Hepatocyte (in vitro differentiated cells): ENCODE data around the gene MICAL2. TPM values are rescaled to one million over a fixed set of nuclear protein-coding genes. Genes with fewer than 3 reads are reported as not detected.

Experiments used
- DNase-seq: peaks from one replicate; pipeline ENCODE4 v3.0.0-alpha.2; 2016; ENCODE audit warnings: low spot score
- H2AFZ ChIP-seq: fragments of 200-600 bp; sonication (generic); 2 replicates; pipeline ENCODE4 v1.6.0; 2016; ENCODE audit warnings: antibody characterized with exemption, mild to moderate bottlenecking
- H3K27ac ChIP-seq: fragments of 200-600 bp; sonication (generic); 2 replicates; pipeline ENCODE4 v1.5.1; 2016; ENCODE audit warnings: mild to moderate bottlenecking
- H3K27me3 ChIP-seq: fragments of 200-600 bp; sonication (generic); 2 replicates; pipeline ENCODE4 v1.6.1; 2016
- H3K36me3 ChIP-seq: fragments of 200-600 bp; sonication (generic); replicated peaks from 2 replicates; pipeline ENCODE4 v1.5.1; 2016; ENCODE audit warnings: low read depth; ENCODE audit not compliant: insufficient read depth
- H3K4me1 ChIP-seq: fragments of 200-600 bp; sonication (generic); 2 replicates; pipeline ENCODE4 v1.5.1; 2016; ENCODE audit warnings: mild to moderate bottlenecking, moderate library complexity; ENCODE audit not compliant: insufficient read depth
- H3K4me2 ChIP-seq: fragments of 200-600 bp; sonication (generic); 2 replicates; pipeline ENCODE4 v1.6.0; 2016
- H3K4me3 ChIP-seq: fragments of 200-600 bp; sonication (generic); 2 replicates; pipeline ENCODE4 v1.5.1; 2016; ENCODE audit warnings: mild to moderate bottlenecking
- H3K79me2 ChIP-seq: fragments of 200-600 bp; sonication (generic); 2 replicates; pipeline ENCODE4 v1.6.0; 2017; ENCODE audit warnings: mild to moderate bottlenecking
- H3K9me2 ChIP-seq: fragments of 200-600 bp; sonication (generic); replicated peaks from 2 replicates; pipeline ENCODE4 v1.6.0; 2017; ENCODE audit warnings: mild to moderate bottlenecking; ENCODE audit not compliant: insufficient read depth
- H3K9me3 ChIP-seq: fragments of 200-600 bp; sonication (generic); 2 replicates; pipeline ENCODE4 v1.5.1; 2016; ENCODE audit warnings: low read depth, mild to moderate bottlenecking
- H4K20me1 ChIP-seq: fragments of 200-600 bp; sonication (generic); 2 replicates; pipeline ENCODE4 v1.6.0; 2016; ENCODE audit warnings: mild to moderate bottlenecking; ENCODE audit not compliant: insufficient read depth, poor library complexity, severe bottlenecking
- EZH2 ChIP-seq: fragments of 200-600 bp; sonication (generic); IDR thresholded peaks from 2 replicates; pipeline ENCODE4 v1.6.1; 2016; ENCODE audit warnings: antibody characterized with exemption, mild to moderate bottlenecking, borderline replicate concordance
- EZH2phosphoT487 ChIP-seq: fragments of 200-600 bp; sonication (generic); IDR thresholded peaks from one replicate; pipeline ENCODE4 v1.6.1; 2018; ENCODE audit warnings: antibody characterized with exemption, mild to moderate bottlenecking, low read depth, moderate library complexity; ENCODE audit not compliant: unreplicated experiment, severe bottlenecking
- WGBS: methylation state at CpG from one replicate; pipeline ENCODE4 v1.1.6; 2016; ENCODE audit warnings: low lambda C conversion rate; ENCODE audit errors: missing lambda C conversion rate; 5-methylcytosine and 5-hydroxymethylcytosine counted together
- polyA plus RNA-seq: library from polyadenylated mRNA; unstranded; fragments of >200 nt; fragmentation: Nextera tagmentation; extraction: Ambion mirVana; gene quantifications from 2 replicates; pipeline ENCODE4 v1.2.1, GENCODE V29; 2016
- total RNA-seq: library from RNA; depleted of rRNA; stranded (reverse); fragments of >200 nt; gene quantifications from 2 replicates; pipeline ENCODE4 v1.2.3, GENCODE V29; 2014
- TF ChIP-seq, protein P1 (sequence below): fragments of 200-600 bp; sonication (generic); IDR thresholded peaks from 2 replicates; pipeline ENCODE4 v1.5.1; 2016; ENCODE audit warnings: antibody characterized with exemption, mild to moderate bottlenecking; ENCODE audit not compliant: poor library complexity

The MICAL2 gene
- total and polyA plus RNA-seq, 2 experiments from 2014 or later: 36.8 to 56.0 TPM

DNA sequence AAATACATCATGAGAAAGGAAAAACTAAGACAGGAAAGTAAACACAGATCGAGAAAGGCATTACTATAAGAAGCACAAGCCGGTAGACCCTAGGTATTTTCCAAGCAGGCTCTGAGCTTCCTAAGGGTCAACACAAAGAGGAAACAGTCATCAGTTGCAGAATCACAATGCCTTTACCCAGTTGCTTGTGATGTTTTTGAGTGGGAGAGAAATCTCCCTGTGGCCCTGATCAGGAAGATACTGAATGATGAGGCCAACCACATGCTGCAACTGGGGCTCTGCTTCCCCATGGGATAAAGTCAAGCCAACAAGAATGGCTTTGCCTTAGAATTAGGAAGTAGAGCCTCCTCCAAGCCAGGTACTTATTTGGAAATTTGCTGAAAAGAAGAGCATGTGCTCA, 132.6 kb downstream of the MICAL2 start:
- no peak overlapping the region for H3K27ac ChIP-seq
- no peaks in the 10 kb centered on the region for H3K9me3 ChIP-seq
- no peak for DNase-seq
- peaks cover 14% of the 10 kb centered on the region for H3K4me1 ChIP-seq
- no peaks in the 10 kb centered on the region for H3K27me3 ChIP-seq
- 86% methylated on average over 2 of the region's 2 CpGs for WGBS
- H3K79me2 ChIP-seq: no peaks in the 10 kb centered on the region
- no peak overlapping the region for H3K4me3 ChIP-seq
- no peaks in the 10 kb centered on the region for H4K20me1 ChIP-seq
- no peak overlapping the region for H3K4me2 ChIP-seq
- TF ChIP-seq, protein P1, sequence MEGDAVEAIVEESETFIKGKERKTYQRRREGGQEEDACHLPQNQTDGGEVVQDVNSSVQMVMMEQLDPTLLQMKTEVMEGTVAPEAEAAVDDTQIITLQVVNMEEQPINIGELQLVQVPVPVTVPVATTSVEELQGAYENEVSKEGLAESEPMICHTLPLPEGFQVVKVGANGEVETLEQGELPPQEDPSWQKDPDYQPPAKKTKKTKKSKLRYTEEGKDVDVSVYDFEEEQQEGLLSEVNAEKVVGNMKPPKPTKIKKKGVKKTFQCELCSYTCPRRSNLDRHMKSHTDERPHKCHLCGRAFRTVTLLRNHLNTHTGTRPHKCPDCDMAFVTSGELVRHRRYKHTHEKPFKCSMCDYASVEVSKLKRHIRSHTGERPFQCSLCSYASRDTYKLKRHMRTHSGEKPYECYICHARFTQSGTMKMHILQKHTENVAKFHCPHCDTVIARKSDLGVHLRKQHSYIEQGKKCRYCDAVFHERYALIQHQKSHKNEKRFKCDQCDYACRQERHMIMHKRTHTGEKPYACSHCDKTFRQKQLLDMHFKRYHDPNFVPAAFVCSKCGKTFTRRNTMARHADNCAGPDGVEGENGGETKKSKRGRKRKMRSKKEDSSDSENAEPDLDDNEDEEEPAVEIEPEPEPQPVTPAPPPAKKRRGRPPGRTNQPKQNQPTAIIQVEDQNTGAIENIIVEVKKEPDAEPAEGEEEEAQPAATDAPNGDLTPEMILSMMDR: no peak
- TF ChIP-seq EZH2: no peak
- no peak for TF ChIP-seq EZH2phosphoT487
- H2AFZ ChIP-seq: no peak overlapping the region
- no peaks in the 10 kb centered on the region for H3K36me3 ChIP-seq
- H3K9me2 ChIP-seq: no peaks in the 10 kb centered on the region

DNA sequence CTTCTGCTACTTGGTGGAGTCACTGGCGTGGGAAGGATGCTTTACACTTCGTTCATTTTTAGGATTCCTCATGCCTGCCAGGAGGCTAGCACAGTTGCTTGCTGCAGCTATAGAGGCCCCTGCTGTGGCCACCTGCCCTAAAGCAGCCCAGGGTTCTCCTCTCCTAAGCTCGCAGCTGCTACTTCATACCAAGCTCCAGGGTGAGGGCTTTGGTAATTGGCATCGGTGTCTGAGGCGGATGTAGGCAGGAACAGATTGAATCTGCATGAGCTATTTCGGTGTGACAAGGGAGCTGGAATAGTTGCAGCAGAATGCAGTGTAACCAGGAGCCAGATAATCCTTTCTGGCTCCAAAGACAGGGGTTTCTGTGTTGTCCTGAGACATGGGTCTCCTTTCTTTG, 133.1 kb downstream of the MICAL2 start:
- no peak overlapping the region for H2AFZ ChIP-seq
- no peaks in the 10 kb centered on the region for H3K36me3 ChIP-seq
- H3K79me2 ChIP-seq: no peaks in the 10 kb centered on the region
- no peak overlapping the region for H3K4me2 ChIP-seq
- peaks cover 16% of the 10 kb centered on the region for H3K4me1 ChIP-seq
- no peaks in the 10 kb centered on the region for H3K27me3 ChIP-seq
- TF ChIP-seq EZH2: no peak
- TF ChIP-seq EZH2phosphoT487: no peak
- TF ChIP-seq, protein P1: no peak
- no peaks in the 10 kb centered on the region for H4K20me1 ChIP-seq
- no peaks in the 10 kb centered on the region for H3K9me3 ChIP-seq
- 90% methylated on average over 6 of the region's 6 CpGs for WGBS
- no peak for DNase-seq
- no peaks in the 10 kb centered on the region for H3K9me2 ChIP-seq
- no peak overlapping the region for H3K4me3 ChIP-seq
- no peak overlapping the region for H3K27ac ChIP-seq

DNA sequence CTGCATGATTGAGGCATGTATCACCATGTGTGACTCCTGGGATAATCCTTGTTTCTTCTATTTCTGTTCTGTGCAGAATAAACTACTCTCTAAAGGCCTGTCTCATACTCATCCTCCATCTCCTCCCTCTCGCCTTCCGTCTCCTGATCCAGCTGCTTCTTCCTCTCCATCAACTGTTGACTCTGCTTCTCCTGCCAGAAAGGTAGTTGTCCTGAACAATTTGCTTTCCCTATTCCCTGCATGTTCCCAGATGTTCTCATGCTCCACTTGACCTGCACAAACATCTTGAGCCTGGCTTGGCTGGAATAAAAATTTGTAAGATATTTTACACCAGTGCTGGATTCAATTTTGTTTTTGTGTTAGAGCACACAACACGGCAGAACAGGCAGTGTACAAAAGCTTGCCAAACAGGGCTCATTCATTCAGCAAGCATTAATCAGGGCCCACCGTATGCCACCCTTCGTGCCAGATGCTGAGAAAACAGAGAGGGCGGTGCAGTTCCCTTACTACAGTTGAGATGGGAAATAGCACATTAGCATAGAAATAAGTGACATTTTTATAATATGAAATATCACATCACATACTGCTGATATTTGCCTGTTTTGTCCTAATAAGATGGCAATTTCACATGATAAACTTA, 133.6 kb downstream of the MICAL2 start:
- Histone ChIP-seq H3K36me3 (no peaks in the 10 kb centered on the region), H3K9me3 (no peaks in the 10 kb centered on the region), H3K4me2 (no peak overlapping the region), H4K20me1 (no peaks in the 10 kb centered on the region), H2AFZ (no peak overlapping the region), H3K4me3 (no peak overlapping the region), H3K79me2 (no peaks in the 10 kb centered on the region), H3K4me1 (peaks cover 21% of the 10 kb centered on the region), H3K27ac (no peak overlapping the region), H3K27me3 (no peaks in the 10 kb centered on the region), H3K9me2 (no peaks in the 10 kb centered on the region)
- TF ChIP-seq EZH2phosphoT487 (no peak), EZH2 (no peak)
- TF ChIP-seq, protein P1: no peak
- 76% methylated on average over 6 of the region's 6 CpGs for WGBS
- DNase-seq: no peak

DNA sequence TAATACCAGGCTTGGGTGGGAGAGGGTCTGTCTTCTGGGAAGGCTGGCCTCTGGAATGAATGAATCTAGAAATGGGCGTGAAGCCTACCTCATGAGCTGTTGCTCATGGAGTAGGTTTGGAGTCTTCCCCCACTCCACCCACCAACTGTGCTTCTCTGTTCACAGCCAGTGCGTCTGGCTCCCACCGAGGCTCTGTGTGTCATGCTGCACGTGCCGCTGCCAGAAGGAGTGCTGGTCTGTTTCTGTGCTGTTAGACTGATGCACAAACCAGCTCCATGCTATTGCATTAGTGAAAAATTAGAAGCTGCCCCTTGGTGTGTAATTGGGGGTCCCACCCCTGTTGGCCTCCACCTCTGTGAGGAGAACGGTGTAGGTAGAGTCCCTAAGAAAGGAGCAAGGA, 134.7 kb downstream of the MICAL2 start:
- Histone ChIP-seq H3K4me2 (no peak overlapping the region), H3K4me3 (no peak overlapping the region), H3K4me1 (peaks cover 18% of the 10 kb centered on the region), H3K9me3 (no peaks in the 10 kb centered on the region), H2AFZ (no peak overlapping the region), H3K27me3 (no peaks in the 10 kb centered on the region), H3K9me2 (no peaks in the 10 kb centered on the region), H4K20me1 (no peaks in the 10 kb centered on the region), H3K79me2 (no peaks in the 10 kb centered on the region), H3K27ac (no peak overlapping the region), H3K36me3 (no peaks in the 10 kb centered on the region)
- no peak for DNase-seq
- TF ChIP-seq, protein P1: no peak
- TF ChIP-seq EZH2 (no peak), EZH2phosphoT487 (no peak)
- 84% methylated on average over 6 of the region's 6 CpGs for WGBS
